ENCODE results near the gene KDM4B.

DNA sequence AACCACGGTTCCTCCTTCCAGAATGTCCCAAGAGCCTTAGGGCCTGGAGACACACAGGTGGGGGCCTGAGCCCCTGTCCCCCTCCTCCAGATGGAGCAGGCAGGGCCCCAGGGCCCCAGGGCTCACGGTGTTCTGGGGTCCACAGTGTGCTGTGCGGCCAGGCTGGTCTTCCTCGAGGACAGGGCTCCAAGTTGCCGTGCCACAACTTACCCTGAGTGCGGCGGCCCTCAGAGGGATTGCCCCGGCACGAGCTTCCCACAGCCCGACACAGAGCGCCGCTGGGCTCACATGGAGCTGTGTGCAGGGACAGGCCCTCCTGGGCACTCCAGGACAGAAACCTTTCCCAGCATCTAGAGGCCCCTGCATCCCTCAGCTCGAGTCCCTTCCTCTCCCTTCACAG, 160.8 kb downstream of the KDM4B start:
- TF ChIP-seq GTF2F1 (IDR thresholded peaks at IDR 0.05; ENCODE audit: borderline replicate concordance, low read depth, low read length) = no peak
- no peak for TF ChIP-seq CTCF (IDR thresholded peaks at IDR 0.05; ENCODE audit: control extremely low read depth in 1 of 3, insufficient read depth in 1 of 3, low read depth in 1 of 3, low read length in 3 of 3)
- no peak for TF ChIP-seq MAX (IDR thresholded peaks at IDR 0.05)
